RWPE1 (cell line): ENCODE results near the gene SHROOM1.

Experiments
- CTCF ChIA-PET: fragments of 350-600 bp; sonication (Branson Sonifier 250); formaldehyde crosslinking; extraction: SDS; loops from one replicate; lab custom pipeline; 2021; lab: Yijun Ruan, JAX
- POLR2A ChIA-PET: fragments of 400-600 bp; formaldehyde crosslinking; extraction: SDS; loops from one replicate; lab custom pipeline; 2020; ENCODE audit warnings: antibody characterized with exemption; ENCODE audit not compliant: low non-redundant PET; lab: Yijun Ruan, JAX
- DNase-seq: peaks from one replicate; pipeline ENCODE4 v3.0.0; 2012; ENCODE audit warnings: low spot score
- H3K27ac ChIP-seq: fragments of 450-650 bp; 2 replicates; pipeline ENCODE4 v1.5.1; 2017
- CTCF ChIP-seq: fragments of 450-650 bp; conservative IDR thresholded peaks from 2 replicates; pipeline ENCODE4 v1.5.1; 2017; ENCODE audit warnings: low read depth, mild to moderate bottlenecking

The SHROOM1 gene

GRCh38 chr5:132788990-132789886 is 41.2 kb downstream of the SHROOM1 start:
- no peak overlapping the region for H3K27ac ChIP-seq
- ChIA-PET CTCF (interaction anchor here (0.7 kb wide), 2 partner anchors 14 to 45 kb away, joined by 3 to 5 read pairs; no protein-coding TSS in a partner anchor), POLR2A (no interaction called here)
- no peak for DNase-seq
- no peak for TF ChIP-seq CTCF

- no peak for TF ChIP-seq CTCF
- no peak for DNase-seq
- H3K27ac ChIP-seq: no peak overlapping the region
- ChIA-PET CTCF (no interaction called here), POLR2A (no interaction called here)
These were observed 41.9 kb downstream of the SHROOM1 start for GRCh38 chr5:132788508-132788907.

- CTCF ChIA-PET: interaction anchor here (0.7 kb wide), 1 partner anchor 260 kb away, joined by 3 read pairs; no protein-coding TSS in a partner anchor
- POLR2A ChIA-PET: no interaction called here
- DNase-seq: no peak
- TF ChIP-seq CTCF: no peak
- no peak overlapping the region for H3K27ac ChIP-seq
These were observed 43.4 kb downstream of the SHROOM1 start for GRCh38 chr5:132787076-132787475.

- no peak for DNase-seq
- ChIA-PET POLR2A (no interaction called here), CTCF (no interaction called here)
- no peak overlapping the region for H3K27ac ChIP-seq
- TF ChIP-seq CTCF: no peak
These were observed 44.6 kb downstream of the SHROOM1 start for GRCh38 chr5:132785864-132786263.

- H3K27ac ChIP-seq: no peak overlapping the region
- ChIA-PET CTCF (interaction anchor here (0.6 to 1.1 kb wide), 3 partner anchors 29 to 65 kb away, joined by 3 to 4 read pairs (median 4); no protein-coding TSS in a partner anchor), POLR2A (no interaction called here)
- no peak for DNase-seq
- no peak for TF ChIP-seq CTCF
These were observed 45.1 kb downstream of the SHROOM1 start for GRCh38 chr5:132785365-132785764.

- DNase-seq: peak; percentile 57
- H3K27ac ChIP-seq: no peak overlapping the region
- ChIA-PET POLR2A (no interaction called here), CTCF (interaction anchor here (0.7 kb wide), 1 partner anchor 821 kb away, joined by 4 read pairs; no protein-coding TSS in a partner anchor)
- no peak for TF ChIP-seq CTCF
These were observed 48.3 kb downstream of the SHROOM1 start for GRCh38 chr5:132782101-132782500.
